ENCODE data around the gene GADD45B. TPM values are rescaled to one million over a fixed set of nuclear protein-coding genes. Genes with fewer than 3 reads are reported as not detected.

GADD45B gene
- total RNA-seq, 1 donor from 2014 or later, result 34.3 TPM

GRCh38 chr19:2428756-2429711 lies 46.9 kb upstream of the GADD45B start:
- Histone ChIP-seq H3K27ac (replicated peaks) (peak overlapping the region; percentile 96), H3K27me3 (ENCODE audit: low read depth) (no peaks in the 10 kb centered on the region), H3K4me3 (peak overlapping the region; percentile 76), H3K4me1 (peaks cover 43% of the 10 kb centered on the region), H3K36me3 (peaks cover 36% of the 10 kb centered on the region), H3K9me3 (replicated peaks) (no peaks in the 10 kb centered on the region)
- TF ChIP-seq CTCF (IDR thresholded peaks at IDR 0.05; ENCODE audit: borderline replicate concordance), result no peak
- no peak for DNase-seq
- intact Hi-C loops (cut with micrococcal nuclease), result no loop called here

GRCh38 chr19:2429917-2430535 lies 45.9 kb upstream of the GADD45B start:
- Histone ChIP-seq H3K36me3 (peaks cover 44% of the 10 kb centered on the region), H3K4me1 (peaks cover 36% of the 10 kb centered on the region), H3K27me3 (ENCODE audit: low read depth) (no peaks in the 10 kb centered on the region), H3K4me3 (no peak overlapping the region), H3K9me3 (replicated peaks) (no peaks in the 10 kb centered on the region), H3K27ac (replicated peaks) (no peak overlapping the region)
- TF ChIP-seq CTCF (IDR thresholded peaks at IDR 0.05; ENCODE audit: borderline replicate concordance), result no peak
- intact Hi-C loops (cut with micrococcal nuclease), result no loop called here
- no peak for DNase-seq

- H3K9me3 ChIP-seq (replicated peaks), result no peaks in the 10 kb centered on the region
- H3K4me3 ChIP-seq, result no peak overlapping the region
- peaks cover 22% of the 10 kb centered on the region for H3K4me1 ChIP-seq
- DNase-seq, result no peak
- TF ChIP-seq CTCF (IDR thresholded peaks at IDR 0.05; ENCODE audit: borderline replicate concordance), result no peak
- peaks cover 38% of the 10 kb centered on the region for H3K36me3 ChIP-seq
- H3K27me3 ChIP-seq (ENCODE audit: low read depth), result no peaks in the 10 kb centered on the region
- no peak overlapping the region for H3K27ac ChIP-seq (replicated peaks)
- intact Hi-C loops (cut with micrococcal nuclease), result no loop called here
These were observed 44.4 kb upstream of the GADD45B start for GRCh38 chr19:2431318-2432055.

GRCh38 chr19:2432131-2432848 lies 43.6 kb upstream of the GADD45B start:
- intact Hi-C loops (cut with micrococcal nuclease), result no loop called here
- TF ChIP-seq CTCF (IDR thresholded peaks at IDR 0.05; ENCODE audit: borderline replicate concordance), result no peak
- DNase-seq, result no peak
- Histone ChIP-seq H3K27ac (replicated peaks) (no peak overlapping the region), H3K4me1 (peaks cover 14% of the 10 kb centered on the region), H3K9me3 (replicated peaks) (no peaks in the 10 kb centered on the region), H3K4me3 (no peak overlapping the region), H3K36me3 (peaks cover 39% of the 10 kb centered on the region), H3K27me3 (ENCODE audit: low read depth) (no peaks in the 10 kb centered on the region)

GRCh38 chr19:2433854-2434253 lies 42.1 kb upstream of the GADD45B start:
- DNase-seq, result no peak
- Histone ChIP-seq H3K27ac (replicated peaks) (no peak overlapping the region), H3K4me1 (peaks cover 4% of the 10 kb centered on the region), H3K36me3 (peaks cover 49% of the 10 kb centered on the region), H3K4me3 (no peak overlapping the region), H3K9me3 (replicated peaks) (no peaks in the 10 kb centered on the region), H3K27me3 (ENCODE audit: low read depth) (no peaks in the 10 kb centered on the region)
- no peak for TF ChIP-seq CTCF (IDR thresholded peaks at IDR 0.05; ENCODE audit: borderline replicate concordance)
- intact Hi-C loops (cut with micrococcal nuclease), result no loop called here

Data from left ventricle myocardium inferior (tissue), 1 donor.